GM10248 (cell line): Measurements from ENCODE around the gene C1orf174.

Experiments
- CTCF ChIA-PET: fragments of 300-600 bp; sonication (Branson Sonifier 250); formaldehyde crosslinking; extraction: SDS; loops from one replicate; lab custom pipeline; 2021; ENCODE audit warnings: antibody characterized with exemption; lab: Yijun Ruan, JAX
- POLR2A ChIA-PET: fragments of 350-650 bp; sonication (Branson Sonifier 250); formaldehyde crosslinking; extraction: SDS; loops from one replicate; lab custom pipeline; 2020; ENCODE audit warnings: antibody characterized with exemption; lab: Yijun Ruan, JAX
- DNase-seq: peaks from one replicate; pipeline ENCODE4 v3.0.0; 2012; ENCODE audit errors: extremely low spot score
- CTCF ChIP-seq: IDR thresholded peaks from 2 replicates; pipeline ENCODE4 v1.5.1; 2012; ENCODE audit warnings: mild to moderate bottlenecking, low read depth; ENCODE audit errors: extremely low read depth, missing control alignments, control extremely low read depth

The C1orf174 gene

DNA sequence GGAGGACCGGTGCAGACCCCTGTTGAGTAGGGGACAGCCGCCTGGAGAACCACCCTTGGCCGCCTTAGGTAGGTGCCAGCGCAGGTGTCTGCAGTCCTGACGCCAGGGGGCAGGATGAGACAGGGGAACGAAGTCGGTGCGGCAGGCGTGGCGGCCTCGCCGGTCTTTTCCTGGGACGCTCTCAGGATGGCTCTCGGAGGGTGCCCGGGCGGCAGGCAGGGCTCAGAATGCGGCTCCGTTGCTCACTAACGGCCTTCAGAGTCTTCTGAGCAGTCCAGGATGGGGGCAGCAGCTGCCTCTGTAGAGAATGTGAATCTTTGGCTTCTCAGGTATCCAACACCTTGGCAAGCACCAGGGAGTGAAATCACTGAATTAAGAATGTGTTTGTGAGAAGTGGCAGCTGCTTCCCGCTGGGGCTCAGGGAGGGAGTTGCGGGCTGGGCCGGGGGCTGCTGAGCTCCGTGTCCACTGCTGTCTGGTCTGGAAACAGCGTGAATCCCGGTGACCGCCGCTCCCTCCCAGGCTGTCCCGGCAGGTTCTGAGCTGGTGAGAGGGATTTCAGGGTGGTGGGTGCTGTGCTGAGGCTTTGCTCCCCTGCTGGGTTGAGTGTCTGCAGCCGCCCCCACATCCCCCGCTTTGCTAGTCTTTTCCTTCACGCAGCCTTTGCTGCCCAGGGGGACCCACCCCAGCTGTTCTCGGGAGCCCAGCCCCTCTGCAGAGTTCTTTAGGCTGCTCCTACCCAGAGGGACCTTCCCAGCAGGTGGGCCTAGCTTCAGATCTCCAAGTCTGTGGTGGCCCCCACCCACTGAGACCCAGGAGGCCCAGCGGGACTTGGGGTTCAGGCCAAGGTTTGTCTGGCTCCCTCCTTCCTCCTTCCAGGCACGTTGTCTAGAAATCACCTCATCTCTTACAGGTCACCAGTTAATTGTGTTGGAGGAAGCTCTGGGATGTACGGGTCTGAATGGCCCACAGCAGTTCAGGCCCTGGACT lies 11.1 kb upstream of the C1orf174 start:
- DNase-seq: peak; percentile 85
- peak; percentile 92 for TF ChIP-seq CTCF
- POLR2A ChIA-PET: no interaction called here
- CTCF ChIA-PET: interaction anchor here (0.7 to 1.1 kb wide), 2 partner anchors 22 to 1835 kb away, joined by 3 to 4 read pairs; no protein-coding TSS in a partner anchor

DNA sequence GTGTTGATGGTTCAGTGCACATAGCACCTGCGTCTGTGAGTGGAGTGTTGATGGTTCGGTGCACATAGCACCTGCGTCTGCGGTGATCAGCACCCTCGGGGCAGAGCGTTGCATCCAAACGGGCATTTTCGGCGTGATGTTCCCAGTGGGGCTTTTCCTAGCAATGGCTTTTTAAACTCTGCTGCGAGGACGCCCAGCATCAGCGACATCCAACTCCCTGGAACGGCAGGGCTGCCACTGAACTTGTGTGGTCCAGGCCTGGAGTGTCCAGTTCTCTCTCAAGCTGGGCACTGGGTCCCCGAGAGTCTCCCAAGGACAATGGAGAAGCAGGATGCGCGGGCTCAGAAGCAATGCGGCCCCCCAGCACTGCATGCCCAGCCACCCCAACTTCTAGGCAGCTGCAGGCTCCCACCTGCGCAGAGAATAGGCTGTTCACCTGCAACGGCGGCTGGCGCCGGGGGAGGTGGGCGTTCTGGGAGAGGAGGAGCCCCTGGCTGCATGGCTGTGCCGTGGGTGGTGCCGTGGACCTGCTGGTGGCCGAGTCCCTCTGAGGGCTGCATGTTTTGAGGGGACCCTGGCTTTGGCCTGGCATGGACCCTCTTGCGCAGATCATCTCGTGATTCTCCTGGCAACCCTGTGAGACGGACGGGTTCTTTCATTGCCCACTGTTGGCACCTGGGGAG lies 10.1 kb upstream of the C1orf174 start:
- DNase-seq: no peak
- no peak for TF ChIP-seq CTCF

DNA sequence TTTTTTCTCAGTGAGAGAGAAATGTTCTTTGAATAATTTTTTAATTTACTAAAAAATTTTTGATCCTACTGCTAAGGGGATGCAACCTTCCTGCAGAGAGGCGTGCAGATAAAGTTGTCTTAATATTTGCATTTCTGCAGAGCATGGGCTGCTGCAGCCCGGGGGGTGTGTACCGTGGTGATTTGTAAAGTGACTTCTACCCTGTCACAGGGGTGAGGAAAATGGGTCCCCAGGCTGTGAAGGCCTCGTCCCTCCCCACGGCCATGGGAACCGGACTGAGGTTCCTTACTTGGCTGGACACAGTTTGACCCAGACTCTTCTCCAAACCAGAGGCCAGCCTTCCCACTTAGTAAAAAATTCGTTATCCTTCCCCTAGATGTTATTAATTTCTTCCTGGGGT lies 9.5 kb upstream of the C1orf174 start:
- DNase-seq: no peak
- POLR2A ChIA-PET: no interaction called here
- TF ChIP-seq CTCF: no peak

More for the DNA sequence above, 10.1 kb upstream of the C1orf174 start:
- ChIA-PET POLR2A (no interaction called here), CTCF (interaction anchor here (1.1 kb wide), 1 partner anchor 1835 kb away, joined by 3 read pairs; no protein-coding TSS in a partner anchor)

DNA sequence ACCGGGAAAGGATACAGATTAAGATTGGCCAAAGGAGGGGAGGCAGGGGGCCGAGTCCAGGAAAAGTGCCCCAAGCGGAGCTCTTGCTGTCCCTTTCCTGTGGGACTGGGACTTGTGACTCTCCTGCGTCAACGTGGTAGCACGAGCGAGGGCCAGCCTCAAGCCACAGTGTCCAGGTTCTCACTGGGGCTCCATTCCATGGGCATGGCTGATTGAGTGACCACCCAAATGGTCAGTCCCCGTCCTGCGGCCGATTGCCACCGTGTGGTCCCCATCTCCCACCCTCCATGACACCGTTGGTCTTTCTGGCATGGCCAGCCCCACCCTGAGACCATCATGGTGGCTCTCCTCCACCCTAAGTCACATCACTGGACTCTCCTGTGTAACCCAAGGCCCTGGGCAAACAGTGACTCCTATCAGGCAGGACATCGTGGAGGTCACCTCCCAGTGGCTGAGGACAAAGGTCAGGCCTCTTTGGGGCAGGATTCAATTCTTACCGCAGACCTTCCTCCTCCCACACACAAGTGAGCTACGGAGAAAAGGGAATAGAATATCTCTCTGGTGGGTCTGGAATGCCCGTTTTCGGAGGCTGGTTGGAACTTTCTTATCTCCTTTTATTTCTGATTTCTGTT lies 8.9 kb upstream of the C1orf174 start:
- CTCF ChIA-PET: interaction anchor here (1.1 to 1.3 kb wide), 2 partner anchors 1836 to 1837 kb away, joined by 3 to 5 read pairs; no protein-coding TSS in a partner anchor

More for the DNA sequence above, 9.5 kb upstream of the C1orf174 start:
- CTCF ChIA-PET: interaction anchor here (1.1 kb wide), 1 partner anchor 1836 kb away, joined by 3 read pairs; no protein-coding TSS in a partner anchor

DNA sequence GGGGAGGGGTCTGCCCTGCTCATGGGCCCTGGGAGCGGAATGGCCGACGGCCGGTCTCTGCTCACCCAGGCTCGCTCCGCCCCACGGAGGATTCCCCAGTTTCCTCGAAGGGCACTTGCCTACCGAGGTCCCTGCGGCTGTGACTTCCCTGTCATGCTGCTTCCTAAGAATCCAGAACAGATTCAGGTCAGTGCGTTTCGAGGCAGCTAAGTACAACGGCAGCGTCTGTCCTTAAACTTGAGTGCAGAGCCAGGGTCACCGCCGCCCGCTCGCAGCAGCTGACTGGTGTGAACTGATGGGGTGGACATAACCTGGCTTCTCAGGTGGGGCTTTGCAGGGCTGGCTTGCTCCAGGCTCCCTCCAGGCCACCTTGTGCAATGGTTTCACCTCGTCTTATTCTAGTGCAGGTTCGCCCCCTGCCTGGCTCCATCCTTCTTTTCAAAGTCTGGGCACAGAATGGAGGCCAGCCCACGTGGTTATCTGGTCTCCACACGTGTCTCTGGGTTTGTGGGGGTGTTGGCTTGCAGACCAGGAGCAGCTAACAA lies 7.6 kb upstream of the C1orf174 start:
- DNase-seq: no peak
- ChIA-PET CTCF (interaction anchor here (1.3 kb wide), 1 partner anchor 1838 kb away, joined by 5 read pairs; no protein-coding TSS in a partner anchor), POLR2A (no interaction called here)
- TF ChIP-seq CTCF: no peak

More for the DNA sequence above, 8.9 kb upstream of the C1orf174 start:
- POLR2A ChIA-PET: no interaction called here
- DNase-seq: no peak
- no peak for TF ChIP-seq CTCF

GRCh38 chr1:3907031-3907534 lies 7.0 kb upstream of the C1orf174 start:
- peak; percentile 50 for DNase-seq
- CTCF ChIA-PET: interaction anchor here (0.7 to 1.2 kb wide), 3 partner anchors 11 to 1838 kb away, joined by 3 to 4 read pairs (median 4); no protein-coding TSS in a partner anchor

More at GRCh38 chr1:3907031-3907534, 7.0 kb upstream of the C1orf174 start:
- POLR2A ChIA-PET: interaction anchor here (0.7 kb wide), 1 partner anchor 395 kb away, joined by 3 read pairs; no protein-coding TSS in a partner anchor
- TF ChIP-seq CTCF: peak; percentile 44
